Stimulated activated CD4-positive, alpha-beta T cell treated with anti-CD3 and anti-CD28 coated beads, TNF-alpha, amount 100 ng/mL, for 1 hour (primary cell): Measurements from ENCODE around the gene ZNF354B.
"Not testable (repeated sequence)": the region's sequence is repeated elsewhere in the genome, so short reads cannot be mapped to it uniquely, and the experiment has no call there.

ENCODE experiments used
- DNase-seq, 3 donors: peaks; one replicate each; pipeline ENCODE4 v3.0.0-alpha.2; 2020; ENCODE audit warnings: low read depth in 3 of 3, low spot score in 1 of 3

The ZNF354B gene

GRCh38 chr5:178859625-178860521, at the start of gene ZNF354B:
TSS of gene ZNF354B (plus strand) at chr5:178859953. CDS start at chr5:178861048, 1,095 bp downstream.
- DNase-seq = peak; percentile 54 to 67 (median 59)

DNA sequence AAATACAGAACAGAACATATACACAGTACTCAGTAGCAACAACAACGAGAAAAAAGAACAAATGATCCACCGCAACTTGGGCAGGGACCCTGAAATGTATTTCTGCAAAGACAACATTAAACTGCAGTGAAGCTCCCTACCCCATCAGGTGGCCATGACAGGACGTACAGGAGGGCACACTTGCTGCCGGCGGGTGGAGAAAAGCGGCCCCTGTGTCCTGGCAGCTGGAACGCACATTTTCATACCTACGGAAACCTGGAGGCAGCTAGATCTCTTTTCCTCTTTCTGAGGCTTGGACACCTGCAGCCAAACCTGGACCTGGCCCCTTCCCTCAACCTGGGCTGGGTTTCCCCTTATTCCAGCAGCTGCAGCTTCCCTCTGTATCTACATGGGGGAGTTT, 42.2 kb upstream of the ZNF354B start:
- no peak for DNase-seq

DNA sequence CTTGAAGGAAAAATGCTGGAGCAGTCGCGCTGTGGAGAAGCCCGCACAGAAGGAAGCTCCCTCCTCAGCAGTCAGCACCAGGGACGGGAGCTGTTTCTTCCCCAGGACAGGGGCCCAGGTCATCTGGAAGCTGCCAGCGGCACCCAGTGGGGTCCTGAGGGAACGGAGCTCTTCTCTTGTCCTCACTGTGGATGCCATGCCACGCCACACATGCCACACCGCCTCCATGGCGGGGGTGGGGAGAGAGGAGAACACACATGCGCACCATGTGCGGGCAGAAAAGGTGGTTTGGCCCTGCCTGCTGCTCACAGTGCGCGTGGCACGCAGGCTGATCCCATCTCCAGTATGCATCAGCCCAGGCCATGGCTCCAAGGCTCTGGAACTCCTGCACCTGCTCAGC, 41.7 kb upstream of the ZNF354B start:
- DNase-seq = no peak

DNA sequence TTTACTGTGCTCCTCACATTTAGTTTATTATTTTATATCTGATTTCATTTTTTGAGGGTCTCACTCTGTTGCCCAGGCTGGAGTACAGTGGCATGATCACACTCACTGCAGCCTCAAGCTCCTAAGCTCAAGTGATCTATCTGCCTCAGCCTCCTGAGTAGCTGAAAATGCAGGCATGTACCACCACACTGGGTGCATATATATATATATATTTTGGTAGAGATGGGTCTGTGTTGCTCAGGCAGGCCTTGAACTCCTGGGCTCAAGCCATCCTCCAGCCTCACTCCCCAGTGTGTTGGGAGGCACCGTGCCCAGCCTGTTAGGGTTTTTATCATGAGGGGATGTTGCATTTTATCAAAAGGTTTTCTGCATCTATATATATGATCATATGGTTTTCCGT, 39.8 kb upstream of the ZNF354B start:
- no peak for DNase-seq

DNA sequence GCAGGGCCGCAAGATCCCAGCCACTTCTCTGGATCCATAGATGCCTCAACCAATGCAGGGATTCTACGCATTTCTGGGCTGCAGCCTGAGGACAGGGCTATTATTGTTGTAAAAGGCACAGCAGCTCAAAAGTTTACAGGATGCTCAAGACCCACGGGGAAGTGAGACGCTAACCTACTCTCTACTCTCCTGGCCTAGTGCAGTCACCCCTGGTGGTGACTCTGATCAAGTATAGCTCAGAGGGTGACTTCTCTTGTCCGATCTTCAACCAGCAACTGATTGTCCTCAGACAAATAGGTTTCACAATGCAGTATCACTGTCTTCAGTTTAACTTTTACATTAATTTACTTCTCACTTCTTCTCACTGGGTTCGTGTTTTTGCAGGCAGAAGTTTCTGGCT, 34.3 kb upstream of the ZNF354B start:
- no peak for DNase-seq

DNA sequence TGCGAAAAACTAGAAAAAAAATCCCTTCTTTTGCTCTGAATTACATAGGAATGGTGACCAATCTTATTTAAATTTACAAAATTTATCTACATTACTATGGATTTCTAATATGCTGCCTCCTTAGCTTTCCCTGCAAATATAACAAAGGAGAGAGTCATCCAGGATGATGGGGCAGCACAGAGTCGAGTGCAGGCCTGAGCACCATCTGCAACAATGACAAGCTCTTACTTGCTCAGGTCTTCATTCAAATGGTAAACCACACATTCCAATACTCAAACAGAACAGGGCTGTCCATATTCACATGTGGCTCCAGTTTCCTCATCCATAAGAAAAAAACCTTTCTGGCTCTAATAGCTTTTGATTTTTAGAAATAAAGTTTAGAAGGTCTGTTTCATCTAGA, 33.5 kb upstream of the ZNF354B start:
- DNase-seq = no peak

DNA sequence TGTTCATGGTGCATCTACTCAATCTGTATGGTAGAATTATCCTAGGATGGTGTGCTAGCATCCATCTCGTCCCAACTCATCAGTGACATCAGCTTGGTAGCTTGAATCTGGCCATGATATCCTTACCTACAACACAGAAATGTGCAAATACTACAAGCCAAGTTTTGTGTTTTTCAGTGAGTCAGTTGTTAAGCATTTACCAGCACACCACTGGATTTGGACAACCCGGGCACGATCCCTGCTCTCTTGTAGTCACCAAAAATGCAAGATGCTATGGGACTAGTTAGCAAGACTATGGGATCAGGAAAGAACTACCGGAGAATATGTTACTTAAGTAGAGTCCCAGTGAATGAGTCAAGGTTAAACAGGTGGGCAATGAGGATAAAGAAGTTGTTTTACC, 32.1 kb upstream of the ZNF354B start:
- no peak for DNase-seq

GRCh38 chr5:178831049-178831448, 28.7 kb upstream of the ZNF354B start:
- no peak for DNase-seq

GRCh38 chr5:178832618-178833201, 27.0 kb upstream of the ZNF354B start:
- DNase-seq = no peak

GRCh38 chr5:178836628-178837027, 23.1 kb upstream of the ZNF354B start:
- no peak for DNase-seq

DNA sequence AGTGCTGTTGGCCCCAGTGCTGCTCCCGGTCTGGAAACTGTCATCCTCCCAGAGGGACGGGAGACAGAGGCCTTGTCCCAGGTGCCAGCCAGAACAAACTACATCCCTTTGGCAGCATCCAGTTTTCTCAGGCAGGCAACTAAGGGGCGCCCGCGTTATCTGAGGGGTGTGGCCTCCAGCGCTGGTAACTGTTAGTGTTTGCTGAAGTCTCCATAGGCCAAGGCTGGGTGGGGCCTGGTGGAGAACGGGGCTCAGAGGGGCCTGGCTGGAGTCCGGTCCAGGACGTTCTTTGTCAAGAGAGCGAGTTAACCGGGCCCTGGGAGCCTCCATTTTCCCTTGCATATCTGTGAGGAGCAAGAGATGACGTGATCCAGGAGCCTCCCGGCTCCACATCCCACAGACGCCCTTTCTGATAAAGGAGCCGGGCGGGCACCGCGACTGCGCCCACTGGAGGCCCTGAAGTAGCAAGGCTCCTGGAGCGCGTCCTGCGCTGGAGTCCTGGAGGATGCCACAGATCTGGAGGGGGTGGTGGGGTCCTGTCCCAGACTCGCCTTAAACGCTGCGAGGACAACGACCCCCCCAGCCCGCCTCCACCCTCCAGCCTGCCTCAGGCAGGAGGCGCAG, 20.9 kb upstream of the ZNF354B start:
- not testable (repeated sequence) for DNase-seq

DNA sequence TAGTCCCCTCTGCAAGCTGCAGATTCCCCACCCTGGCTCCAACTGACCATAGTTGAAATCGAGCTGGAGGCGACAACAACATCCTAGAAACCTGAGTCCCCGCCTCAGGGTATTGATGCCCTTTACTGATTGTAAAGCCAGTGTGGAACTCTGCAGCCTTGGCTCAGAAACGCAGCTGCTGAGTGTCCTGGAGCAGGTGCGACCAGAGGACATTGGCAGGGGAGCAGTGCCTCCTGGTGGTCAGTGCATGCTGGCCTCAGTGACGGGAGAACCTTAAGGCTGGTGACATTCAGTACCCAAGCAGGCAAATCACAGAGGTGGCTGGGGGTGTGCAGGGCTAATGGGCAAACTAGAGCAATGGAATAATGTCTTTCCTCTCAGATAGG, 20.4 kb upstream of the ZNF354B start:
- peak in 2 of 3 donors; percentile 9 for DNase-seq

DNA sequence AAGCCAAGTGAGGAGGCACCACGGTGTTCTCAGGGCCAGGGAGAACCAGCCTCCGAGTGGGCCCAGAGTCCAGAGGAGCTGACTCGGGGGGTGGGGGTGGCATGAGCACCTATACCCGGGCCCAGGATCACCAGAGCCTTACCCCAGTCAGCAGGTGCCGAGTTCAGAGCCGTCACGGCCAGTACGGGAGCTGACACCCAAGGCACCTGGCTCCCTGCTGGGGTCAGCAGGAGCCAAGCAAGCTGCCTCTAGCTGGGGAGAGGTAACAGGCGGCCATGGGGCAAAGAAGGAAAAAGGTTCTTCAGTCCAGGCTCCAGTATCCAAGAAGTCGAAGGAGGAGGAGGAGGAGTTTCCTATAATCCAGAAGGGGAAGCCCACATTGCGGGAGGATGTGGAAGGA, 19.4 kb upstream of the ZNF354B start:
- DNase-seq = not testable (repeated sequence)

DNA sequence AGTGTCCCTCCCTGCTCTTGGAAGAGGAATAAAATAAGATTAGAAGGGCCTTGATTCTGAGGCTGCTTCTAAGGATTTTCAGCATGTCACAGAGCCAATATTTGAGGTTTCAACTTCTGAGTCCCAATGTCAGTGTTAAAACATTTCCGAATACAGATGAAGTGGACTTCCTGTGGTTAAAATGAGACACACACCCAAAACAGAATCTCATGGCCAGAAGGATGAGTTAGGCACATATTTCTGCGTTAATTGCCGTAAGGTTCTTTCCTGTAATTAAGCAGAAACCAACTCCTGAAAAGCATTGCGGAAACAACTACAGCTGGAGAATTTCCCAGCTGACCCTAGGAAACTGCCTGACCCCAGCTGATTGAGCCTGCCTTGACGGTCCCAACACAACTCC, 10.4 kb upstream of the ZNF354B start:
- DNase-seq = no peak

DNA sequence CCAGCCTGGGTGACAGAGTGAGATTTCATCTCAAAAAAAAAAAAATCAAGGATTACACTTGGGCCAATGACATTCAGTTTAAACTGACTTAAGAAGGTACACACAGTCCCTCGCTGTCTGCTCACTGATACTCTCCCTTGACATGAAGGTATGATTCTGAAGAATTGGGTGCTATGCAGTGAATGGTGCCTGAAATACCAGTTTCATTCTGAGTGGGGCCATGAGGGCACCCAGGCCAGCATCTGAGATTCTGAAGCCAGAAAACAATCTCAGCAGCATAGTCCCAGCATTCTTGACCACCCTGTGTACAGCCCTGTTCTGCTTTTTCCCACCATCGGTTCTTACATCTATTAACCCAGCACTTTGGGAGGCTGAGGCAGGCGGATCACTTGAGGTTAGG, 7.8 kb upstream of the ZNF354B start:
- no peak for DNase-seq

DNA sequence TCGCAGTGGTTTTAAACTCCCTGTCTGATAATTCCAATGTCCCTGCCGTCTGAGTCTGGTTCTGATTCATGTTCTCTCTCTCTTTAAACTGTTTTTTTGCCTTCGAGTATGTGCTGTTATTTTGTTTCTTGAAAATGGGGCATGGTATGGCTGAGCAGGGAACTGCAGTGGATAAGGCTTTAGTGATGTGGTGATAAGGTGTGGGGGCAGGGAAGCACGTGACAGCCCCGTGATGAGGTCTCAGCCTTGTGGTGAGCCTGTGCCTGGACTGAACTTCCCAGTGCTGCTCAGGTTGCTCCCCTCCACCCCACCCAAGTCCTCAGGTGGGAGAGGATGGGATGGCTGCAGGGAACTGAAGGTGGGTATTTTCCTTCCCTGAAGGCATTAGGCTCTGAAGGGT, 5.5 kb upstream of the ZNF354B start:
- no peak for DNase-seq

DNA sequence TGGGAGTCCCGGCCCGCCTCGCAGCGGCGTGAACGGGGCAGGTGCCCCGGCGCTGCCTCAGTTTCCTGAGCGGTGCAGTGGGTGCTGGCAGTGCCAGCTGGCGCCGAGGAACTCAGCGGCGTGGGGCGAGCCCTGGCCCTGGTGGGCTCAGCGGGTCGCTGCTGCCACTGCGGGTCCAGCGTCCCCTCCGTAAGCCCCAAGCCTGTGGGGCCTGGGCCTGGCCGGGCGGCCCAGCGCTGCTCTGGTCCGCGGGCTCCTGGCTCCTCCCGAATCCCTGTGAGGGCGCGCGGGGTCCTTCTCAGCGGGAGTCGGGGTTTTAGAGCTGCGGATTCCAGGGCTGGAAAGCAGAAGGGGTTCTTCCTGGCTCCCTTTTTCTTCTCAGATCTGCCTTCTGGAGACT, 862 bp downstream of the ZNF354B start:
- not testable (repeated sequence) for DNase-seq

GRCh38 chr5:178861627-178862026, 1.9 kb downstream of the ZNF354B start:
- no peak for DNase-seq

- no peak for DNase-seq
Measured at GRCh38 chr5:178866946-178867345, 7.2 kb downstream of the ZNF354B start.

- DNase-seq = no peak
Measured at GRCh38 chr5:178869577-178869976, 9.8 kb downstream of the ZNF354B start.

DNA sequence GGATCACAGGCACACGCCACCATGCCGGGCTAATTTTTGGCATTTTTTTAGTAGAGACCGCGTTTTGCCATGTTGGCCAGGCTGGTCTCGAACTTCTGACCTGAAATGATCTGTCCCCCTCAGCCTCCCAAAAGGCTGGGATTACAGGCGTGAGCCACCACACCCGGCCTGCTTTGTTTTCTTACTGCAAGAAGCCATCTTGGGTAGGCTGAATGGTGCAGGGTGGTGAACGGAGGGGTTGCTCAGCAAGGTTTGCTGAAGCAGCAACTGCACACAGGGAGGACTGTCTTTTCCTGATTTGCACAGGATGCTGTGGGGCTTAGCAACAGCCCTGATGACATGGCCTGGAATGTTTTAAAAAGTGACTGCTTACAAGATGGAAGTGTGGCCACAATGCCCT, 10.7 kb downstream of the ZNF354B start:
- DNase-seq = no peak

DNA sequence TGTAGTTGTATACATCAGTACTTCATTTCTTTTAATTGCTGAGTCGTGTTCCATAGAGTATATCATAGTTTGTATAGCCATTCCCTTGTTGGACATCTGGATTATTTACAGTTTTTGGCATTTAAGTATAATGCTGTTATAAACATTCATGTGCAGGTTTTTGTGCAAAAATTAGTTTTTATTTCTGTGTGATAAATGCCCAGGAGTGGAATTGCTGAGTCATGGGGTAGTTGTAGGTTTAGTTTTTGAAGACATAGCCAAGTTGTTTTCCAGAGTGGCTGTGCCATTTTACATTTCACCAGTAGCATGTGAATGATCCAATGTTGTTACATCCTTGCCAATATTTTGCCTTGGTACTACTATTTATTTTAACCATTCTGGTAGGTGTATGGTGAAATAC, 12.5 kb downstream of the ZNF354B start:
- DNase-seq = no peak
